ENCODE measurements around the gene GUCY2C. TPM values are rescaled to one million over a fixed set of nuclear protein-coding genes. Genes with fewer than 3 reads are reported as not detected.
"Not testable (repeated sequence)": the region's sequence is repeated elsewhere in the genome, so short reads cannot be mapped to it uniquely, and the experiment has no call there.

Gene GUCY2C
- total RNA-seq, 4 donors from 2014 or later = not detected

- no peak for ATAC-seq (ENCODE audit: low FRiP score)
- DNase-seq (ENCODE audit: low spot score) = no peak
These were observed 7.3 kb downstream of the GUCY2C start for GRCh38 chr12:14689144-14689543.

GRCh38 chr12:14682231-14682630, 14.2 kb downstream of the GUCY2C start:
- ATAC-seq (ENCODE audit: low FRiP score); DNase-seq (ENCODE audit: low spot score): not testable (repeated sequence)

More at GRCh38 chr12:14689144-14689543, 7.3 kb downstream of the GUCY2C start:
- no peak for TF ChIP-seq CTCF (IDR thresholded peaks at IDR 0.05)

GRCh38 chr12:14681625-14682024, 14.8 kb downstream of the GUCY2C start:
- TF ChIP-seq CTCF (IDR thresholded peaks at IDR 0.05) = no peak
- DNase-seq (ENCODE audit: low spot score) (no peak), ATAC-seq (ENCODE audit: low FRiP score) (no peak)

- DNase-seq (ENCODE audit: low spot score) = no peak
- ATAC-seq (ENCODE audit: low FRiP score) = no peak
- TF ChIP-seq CTCF (IDR thresholded peaks at IDR 0.05) = no peak
These were observed 15.2 kb downstream of the GUCY2C start for GRCh38 chr12:14681190-14681589.

- DNase-seq (ENCODE audit: low spot score) (no peak), ATAC-seq (ENCODE audit: low FRiP score) (no peak)
- TF ChIP-seq CTCF (IDR thresholded peaks at IDR 0.05) = no peak
These were observed 17.8 kb downstream of the GUCY2C start for GRCh38 chr12:14678547-14679150.

GRCh38 chr12:14668591-14668990, 27.8 kb downstream of the GUCY2C start:
- no peak for TF ChIP-seq CTCF (IDR thresholded peaks at IDR 0.05)
- ATAC-seq (ENCODE audit: low FRiP score) (no peak), DNase-seq (ENCODE audit: low spot score) (no peak)

- no peak for ATAC-seq (ENCODE audit: low FRiP score)
- no peak for TF ChIP-seq CTCF (IDR thresholded peaks at IDR 0.05)
- no peak for DNase-seq (ENCODE audit: low spot score)
These were observed 30.7 kb downstream of the GUCY2C start for GRCh38 chr12:14665354-14666348.
